ENCODE measurements around the gene DKC1.
A peak's percentile ranks its signal among the peaks of the same experiment; 100 is the strongest.

The DKC1 gene

DNA sequence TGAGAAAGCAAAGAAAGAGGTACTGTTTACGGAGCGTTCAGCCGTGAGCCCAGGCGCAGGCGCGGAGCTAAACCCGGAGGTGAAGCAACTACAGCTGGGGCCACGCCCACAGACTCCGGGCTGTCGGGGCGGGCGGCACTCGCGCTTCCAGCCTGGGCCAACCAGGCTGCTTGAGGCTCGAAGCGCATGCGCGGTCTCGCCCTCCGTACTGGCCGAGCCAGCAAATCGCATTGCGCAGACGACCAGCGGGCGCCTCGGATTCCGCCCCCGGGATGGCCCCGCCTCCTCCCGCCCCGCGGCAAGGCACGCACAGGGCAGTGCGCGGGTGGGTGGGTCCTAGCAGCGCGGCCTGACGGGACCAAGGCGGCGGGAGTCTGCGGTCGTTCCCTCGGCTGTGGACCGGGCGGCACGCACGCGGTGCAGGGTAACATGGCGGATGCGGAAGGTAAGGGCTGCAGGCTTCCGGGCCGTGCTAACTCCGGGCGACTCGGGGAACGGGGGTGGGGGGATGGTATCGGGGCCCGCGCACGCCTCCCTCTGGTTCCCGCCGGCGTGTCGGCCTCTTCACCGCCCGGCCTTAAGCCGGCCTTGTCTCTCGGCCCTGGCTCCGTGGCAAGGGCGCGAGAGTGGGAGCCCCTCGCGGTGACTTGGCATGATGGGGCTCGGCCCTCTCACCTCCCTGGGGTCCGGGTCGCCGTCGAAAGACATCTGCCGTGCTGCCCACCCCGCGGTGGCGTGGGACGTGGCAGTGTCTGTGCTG is at the start of gene DKC1:
Gene DKC1 (plus strand): TSS at position 328 of the 760 bp plus-strand sequence. CDS start 102 bp downstream, at position 430.
- DNase-seq = peak; percentile 99

GRCh38 chrX:154714925-154715324 is 47.7 kb upstream of the DKC1 start:
- peak; percentile 67 for DNase-seq

DNA sequence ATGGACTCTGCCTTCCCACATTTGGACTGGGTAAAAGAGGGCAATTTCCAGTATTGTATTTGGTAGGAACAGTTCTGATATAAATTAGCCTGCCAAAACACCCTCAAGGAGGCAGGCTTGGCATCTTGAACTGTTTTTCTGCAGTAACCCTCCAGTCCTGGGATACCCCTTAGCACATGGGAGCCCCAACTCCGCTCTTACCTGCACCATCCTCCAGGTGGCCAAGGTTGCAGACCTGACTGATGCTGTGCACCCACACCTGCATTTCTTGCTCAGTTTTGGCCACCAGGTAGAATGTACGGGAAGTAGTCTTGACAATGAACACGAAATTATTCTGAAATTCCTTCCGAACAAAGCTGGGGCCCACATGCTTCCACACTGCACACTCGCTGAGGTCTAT is 46.8 kb upstream of the DKC1 start:
- DNase-seq = no peak

- peak; percentile 3 for DNase-seq
These were observed 44.8 kb upstream of the DKC1 start for GRCh38 chrX:154717824-154718223.

DNA sequence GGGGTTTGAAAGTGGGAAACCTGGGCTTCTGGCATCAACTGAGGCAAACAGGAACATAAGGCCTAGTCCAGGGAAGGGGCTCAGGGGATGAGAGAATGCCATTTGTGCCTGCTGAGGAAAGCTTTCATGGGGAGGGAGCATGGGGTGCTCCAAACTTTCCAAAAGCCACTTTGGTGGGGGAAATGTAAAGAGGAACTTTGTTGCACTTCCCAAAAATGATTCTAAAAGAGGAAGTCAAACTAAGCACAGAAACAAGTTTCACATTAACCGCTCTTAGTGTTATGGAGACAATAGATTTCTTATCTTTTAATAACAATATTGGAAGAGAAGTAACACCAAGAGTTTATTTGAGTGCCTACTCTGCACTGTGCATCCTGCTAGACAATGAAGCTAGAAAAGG is 44.0 kb upstream of the DKC1 start:
- DNase-seq = no peak

DNA sequence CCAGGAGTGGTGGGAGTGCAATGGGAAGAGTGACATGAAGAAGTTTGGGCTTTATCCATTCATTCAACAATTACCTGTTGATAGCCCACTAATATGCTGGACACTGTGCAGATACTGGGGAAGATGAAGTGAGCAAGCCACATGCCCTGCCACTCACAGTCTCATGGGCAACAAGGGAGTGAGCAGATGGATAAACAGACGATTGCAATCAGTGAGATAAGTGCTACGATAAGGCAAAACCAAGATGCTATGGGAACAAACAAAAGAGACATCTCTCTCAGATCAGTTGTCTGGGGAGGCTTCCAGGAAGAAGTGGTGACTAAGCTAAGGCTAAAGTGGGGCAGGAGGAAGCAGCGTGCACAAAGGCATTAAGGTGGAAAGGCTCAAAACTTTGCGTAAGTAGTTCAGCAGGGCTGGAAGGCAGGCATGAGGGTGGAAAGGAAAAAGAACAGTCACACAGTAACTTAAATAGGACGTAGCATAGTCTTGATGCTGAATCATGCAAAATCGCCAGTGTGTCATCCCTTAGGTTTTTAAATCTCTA is 43.5 kb upstream of the DKC1 start:
- DNase-seq = no peak

DNA sequence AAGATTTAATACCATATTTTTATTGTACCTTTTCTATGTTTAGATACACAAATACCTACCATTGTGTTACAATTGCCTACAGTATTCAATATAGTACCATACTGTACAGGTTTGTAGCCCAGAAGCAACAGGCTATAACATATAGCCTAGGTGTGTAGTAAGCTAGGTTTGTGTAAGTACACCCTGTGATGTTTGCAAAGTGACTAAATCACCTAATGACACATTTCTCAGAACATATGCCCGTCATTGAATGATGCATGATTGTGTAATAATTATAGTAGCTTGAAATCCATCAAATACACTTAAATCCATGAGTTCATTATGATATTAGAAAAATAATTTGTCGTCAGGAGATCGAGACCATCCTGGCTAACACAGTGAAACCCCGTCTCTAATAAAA is 42.6 kb upstream of the DKC1 start:
- no peak for DNase-seq

DNA sequence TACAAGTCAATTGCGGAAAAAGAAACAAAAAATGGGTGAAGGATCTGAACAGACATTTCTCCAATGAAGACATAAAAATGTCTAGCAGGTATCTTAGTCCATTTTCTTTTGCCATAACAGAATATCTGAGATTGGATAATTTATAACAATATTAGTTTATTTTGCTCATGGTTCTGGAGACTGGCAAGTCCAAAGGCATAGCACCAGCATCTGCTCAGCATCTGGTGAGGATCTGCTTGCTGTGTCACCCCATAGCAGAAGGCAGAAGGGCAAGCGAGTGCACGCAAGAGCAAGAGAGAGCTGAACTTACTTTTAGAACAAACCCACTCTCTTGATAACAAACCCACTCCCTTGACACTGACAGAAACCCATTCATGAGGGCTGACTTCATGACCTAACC is 41.5 kb upstream of the DKC1 start:
- DNase-seq = no peak

DNA sequence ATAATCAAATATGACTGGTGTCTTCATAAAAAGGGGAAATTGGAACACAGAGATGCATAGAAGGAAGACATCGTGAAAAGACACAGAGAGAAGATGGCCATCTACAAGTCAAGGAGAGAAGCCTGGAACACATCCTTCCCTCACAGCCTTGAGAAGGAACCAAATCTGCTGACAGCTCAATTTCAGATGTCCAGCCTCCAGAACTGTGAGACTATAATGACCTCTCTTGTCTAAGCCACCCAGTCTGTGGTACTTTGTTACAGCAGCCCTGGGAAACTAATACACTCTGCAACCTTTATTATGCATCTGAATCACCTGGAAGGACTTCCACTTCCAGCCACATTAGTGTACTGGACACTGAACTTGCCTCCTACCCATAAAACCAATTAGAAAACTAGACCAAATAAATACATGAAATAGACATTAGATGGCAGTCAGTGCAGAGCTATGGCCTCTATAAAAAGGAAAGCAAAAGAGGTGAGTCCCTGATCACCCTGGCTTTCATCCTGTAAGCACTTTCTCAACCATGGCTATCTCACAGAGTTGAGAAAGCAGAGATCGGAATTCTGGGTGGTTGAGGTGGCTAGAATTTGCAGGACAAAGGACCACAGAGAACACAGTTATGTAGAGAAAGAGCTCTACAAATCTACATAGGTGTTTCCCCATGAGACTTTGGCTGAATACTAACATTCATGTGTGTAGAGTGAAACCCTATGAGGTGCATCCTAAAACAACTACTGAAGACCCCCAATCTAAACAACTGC is 37.5 kb upstream of the DKC1 start:
- DNase-seq = no peak

DNA sequence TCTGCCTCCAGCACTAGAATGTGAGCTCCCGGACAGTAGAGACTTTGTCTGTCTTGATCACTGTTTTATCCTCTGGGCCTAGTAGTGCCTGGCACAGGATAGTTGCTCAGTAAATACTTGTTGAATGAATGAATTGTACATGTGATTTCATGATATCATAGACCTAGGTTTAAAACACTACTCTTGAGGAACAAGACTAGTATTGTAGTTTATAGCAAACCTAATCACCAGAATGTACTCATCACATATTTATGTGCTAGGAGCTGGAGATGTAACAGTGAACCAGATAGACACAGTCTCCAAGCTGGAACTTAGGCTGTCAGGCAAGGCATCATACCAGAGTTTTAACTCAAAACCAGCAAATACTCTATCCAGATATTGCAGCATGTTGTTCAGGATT is 35.2 kb upstream of the DKC1 start:
- no peak for DNase-seq

GRCh38 chrX:154727871-154728270 is 34.8 kb upstream of the DKC1 start:
- no peak for DNase-seq

GRCh38 chrX:154728431-154729190 is 34.1 kb upstream of the DKC1 start:
- DNase-seq = no peak

- no peak for DNase-seq
These were observed 33.2 kb upstream of the DKC1 start for GRCh38 chrX:154729439-154729838.

- no peak for DNase-seq
These were observed 32.3 kb upstream of the DKC1 start for GRCh38 chrX:154730253-154730891.

GRCh38 chrX:154731184-154731583 is 31.5 kb upstream of the DKC1 start:
- no peak for DNase-seq

- no peak for DNase-seq
These were observed 30.8 kb upstream of the DKC1 start for GRCh38 chrX:154731881-154732280.

GRCh38 chrX:154732421-154733065 is 30.1 kb upstream of the DKC1 start:
- DNase-seq = peak; percentile 2

- no peak for DNase-seq
These were observed 29.6 kb upstream of the DKC1 start for GRCh38 chrX:154733066-154733425.

- DNase-seq = no peak
These were observed 28.4 kb upstream of the DKC1 start for GRCh38 chrX:154734061-154734781.

GRCh38 chrX:154735695-154736393 is 26.8 kb upstream of the DKC1 start:
- no peak for DNase-seq

GRCh38 chrX:154737136-154737535 is 25.5 kb upstream of the DKC1 start:
- no peak for DNase-seq
